KBM-7 (cell line): ENCODE measurements around the gene ARPC1A.
"Not testable (repeated sequence)": the region's sequence is repeated elsewhere in the genome, so short reads cannot be mapped to it uniquely, and the experiment has no call there.

Experiments
- DNase-seq: peaks from one replicate; pipeline ENCODE4 v3.0.0-alpha.2; 2015
- in situ Hi-C: fragments of 300-500 bp; cut with MboI; formaldehyde crosslinking; loops from 2 replicates; pipeline ENCODE4 v1.14.3; 2020; ENCODE audit warnings: low sequenced_read_pairs, low pct_unique_long_range_greater_than_20kb, mixed read lengths

The ARPC1A gene

GRCh38 chr7:99359465-99360154, 33.9 kb downstream of the ARPC1A start:
- in situ Hi-C loops: no loop called here
- DNase-seq: no peak

- in situ Hi-C loops: no loop called here
- DNase-seq: no peak
These were observed 37.1 kb downstream of the ARPC1A start for GRCh38 chr7:99362801-99363200.

GRCh38 chr7:99363286-99363685, 37.6 kb downstream of the ARPC1A start:
- no peak for DNase-seq

DNA sequence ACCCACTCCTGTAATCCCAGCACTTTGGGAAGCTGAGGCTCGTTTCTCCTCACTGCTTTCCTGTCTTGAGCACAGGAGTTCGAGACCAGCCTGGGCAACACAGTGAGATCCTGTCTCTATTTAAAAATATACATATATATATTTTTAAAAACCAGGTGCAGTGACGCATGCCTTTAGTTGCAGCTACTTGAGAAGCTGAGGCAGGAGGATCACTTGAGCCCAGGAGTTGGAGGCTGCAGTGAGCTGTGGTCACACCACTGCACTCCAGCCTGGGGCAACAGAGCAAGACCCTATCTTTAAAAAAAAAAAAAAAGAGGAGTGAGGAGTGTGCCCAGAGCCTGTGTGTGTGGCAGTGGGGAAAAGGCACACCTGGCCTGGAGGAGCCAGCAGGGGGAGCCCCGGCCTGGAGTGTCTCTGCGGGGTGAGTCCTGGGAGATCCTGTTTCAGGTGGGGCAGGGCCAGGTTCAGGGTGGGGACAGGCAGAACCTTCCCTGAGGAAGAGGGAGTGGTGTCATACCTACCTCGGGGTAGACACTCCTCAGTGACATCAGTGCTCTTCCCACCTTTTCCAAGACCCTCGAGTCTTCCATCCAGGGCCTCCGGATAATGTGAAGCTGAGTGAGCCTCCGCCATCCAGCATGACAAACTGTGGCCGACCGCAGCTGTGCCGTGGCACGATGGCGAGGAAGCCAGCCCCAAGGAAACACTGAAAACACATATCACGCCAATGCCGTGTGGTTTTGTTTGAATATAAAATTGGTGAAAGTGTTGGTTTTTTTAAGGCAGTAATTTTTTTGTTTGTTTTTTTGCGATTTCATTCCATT, 39.8 kb downstream of the ARPC1A start:
- in situ Hi-C loops: no loop called here
- DNase-seq: peak; percentile 65

More at GRCh38 chr7:99363286-99363685, 37.6 kb downstream of the ARPC1A start:
- in situ Hi-C loops: no loop called here

GRCh38 chr7:99366646-99367045, 40.9 kb downstream of the ARPC1A start:
- DNase-seq: no peak
- in situ Hi-C loops: no loop called here

DNA sequence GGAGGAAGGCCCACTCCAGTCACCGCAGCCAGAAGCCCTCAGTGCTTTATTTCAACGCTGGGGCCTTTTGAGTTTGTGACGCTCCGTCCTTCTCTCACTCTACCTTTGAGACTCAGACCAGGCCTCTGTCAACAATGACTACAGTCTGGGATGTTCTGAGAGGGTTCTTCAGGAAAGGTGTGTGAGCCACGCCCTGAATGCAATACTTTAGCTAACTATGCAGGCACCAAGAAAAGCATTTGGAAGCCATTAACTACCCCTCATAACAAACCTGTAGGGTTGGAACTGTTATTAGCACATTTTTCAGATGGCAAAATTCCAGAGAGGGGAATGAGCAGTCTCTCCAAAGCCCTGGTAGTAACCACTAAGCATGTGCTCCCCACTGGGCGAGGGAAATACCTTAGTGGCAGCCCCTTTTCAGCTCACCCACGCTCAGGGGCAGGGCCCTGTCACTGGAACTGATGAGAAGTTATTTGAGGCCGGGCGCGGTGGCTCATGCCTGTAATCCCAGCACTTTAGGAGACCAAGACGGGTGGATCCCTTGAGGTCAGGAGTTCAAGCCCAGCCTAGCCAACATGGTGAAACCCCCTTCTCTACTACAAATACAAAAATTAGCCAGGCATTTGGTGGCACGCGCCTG, 43.2 kb downstream of the ARPC1A start:
- in situ Hi-C loops: no loop called here
- DNase-seq: no peak

- in situ Hi-C loops: no loop called here
- peak; percentile 91 for DNase-seq
These were observed 44.2 kb downstream of the ARPC1A start for GRCh38 chr7:99369767-99370391.

DNA sequence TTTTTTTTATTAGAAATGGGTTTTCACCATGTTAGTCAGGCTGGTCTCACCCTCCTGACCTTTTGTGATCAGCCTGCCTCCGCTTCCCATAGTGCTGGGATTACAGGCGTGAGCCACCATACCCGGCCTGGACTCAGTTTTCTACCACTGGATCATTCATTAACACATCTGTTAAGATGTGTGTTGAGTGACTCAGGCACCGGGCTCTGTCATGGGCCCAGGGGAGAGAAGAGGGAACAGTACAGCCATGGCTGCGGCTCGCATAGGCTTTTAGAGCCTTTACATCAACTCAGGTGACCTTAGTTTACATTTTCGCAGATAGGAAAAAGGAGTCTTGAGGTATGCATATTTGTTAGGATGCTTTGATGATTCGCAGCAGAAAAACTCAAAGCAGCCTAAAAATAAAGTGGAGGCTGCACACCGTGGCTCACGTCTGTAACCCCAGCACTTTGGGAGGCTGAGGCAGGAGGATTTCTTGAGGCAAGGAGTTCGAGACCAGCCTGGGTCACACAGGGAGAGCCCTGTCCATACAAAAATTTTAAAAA, 45.8 kb downstream of the ARPC1A start:
- DNase-seq: no peak
- in situ Hi-C loops: no loop called here

DNA sequence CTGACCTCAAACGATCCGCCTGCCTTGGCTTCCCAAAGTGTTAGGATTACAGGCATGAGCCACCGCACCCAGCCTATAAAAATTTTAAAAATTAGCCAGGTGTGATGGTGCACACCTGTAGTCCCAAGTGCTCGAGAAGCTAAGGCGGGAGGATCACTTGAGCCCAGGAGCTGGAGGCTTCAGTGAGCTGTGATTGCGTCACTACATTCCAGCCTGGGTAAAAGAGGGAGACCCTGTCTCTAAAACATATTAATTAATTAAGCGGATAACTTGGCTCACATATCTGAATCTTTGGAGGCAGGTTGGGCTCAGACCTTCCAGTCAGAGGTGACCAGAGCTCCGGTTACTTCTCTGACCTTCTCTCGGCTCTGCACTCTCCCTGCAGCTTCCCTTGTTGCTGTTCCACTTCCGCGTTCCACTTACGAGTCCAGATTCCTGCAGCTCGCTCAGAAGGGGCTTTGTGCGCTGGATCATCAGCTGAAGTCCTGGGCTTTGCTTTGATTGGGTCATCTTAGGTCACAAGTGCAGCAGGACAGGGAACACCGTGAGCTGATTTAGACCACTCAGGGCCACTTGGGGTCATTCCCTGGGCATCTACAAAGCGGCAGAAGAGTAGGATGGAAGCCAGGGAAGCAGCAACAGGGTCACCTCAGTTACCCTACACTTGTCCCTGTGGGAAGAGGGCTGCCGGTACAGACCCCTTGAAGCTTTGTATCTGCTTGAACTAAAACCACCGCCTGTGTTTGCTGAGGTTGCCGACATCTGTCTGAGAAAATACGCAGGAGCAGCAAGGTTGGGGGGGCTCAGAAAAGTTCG, 46.8 kb downstream of the ARPC1A start:
- in situ Hi-C loops: no loop called here
- DNase-seq: no peak

DNA sequence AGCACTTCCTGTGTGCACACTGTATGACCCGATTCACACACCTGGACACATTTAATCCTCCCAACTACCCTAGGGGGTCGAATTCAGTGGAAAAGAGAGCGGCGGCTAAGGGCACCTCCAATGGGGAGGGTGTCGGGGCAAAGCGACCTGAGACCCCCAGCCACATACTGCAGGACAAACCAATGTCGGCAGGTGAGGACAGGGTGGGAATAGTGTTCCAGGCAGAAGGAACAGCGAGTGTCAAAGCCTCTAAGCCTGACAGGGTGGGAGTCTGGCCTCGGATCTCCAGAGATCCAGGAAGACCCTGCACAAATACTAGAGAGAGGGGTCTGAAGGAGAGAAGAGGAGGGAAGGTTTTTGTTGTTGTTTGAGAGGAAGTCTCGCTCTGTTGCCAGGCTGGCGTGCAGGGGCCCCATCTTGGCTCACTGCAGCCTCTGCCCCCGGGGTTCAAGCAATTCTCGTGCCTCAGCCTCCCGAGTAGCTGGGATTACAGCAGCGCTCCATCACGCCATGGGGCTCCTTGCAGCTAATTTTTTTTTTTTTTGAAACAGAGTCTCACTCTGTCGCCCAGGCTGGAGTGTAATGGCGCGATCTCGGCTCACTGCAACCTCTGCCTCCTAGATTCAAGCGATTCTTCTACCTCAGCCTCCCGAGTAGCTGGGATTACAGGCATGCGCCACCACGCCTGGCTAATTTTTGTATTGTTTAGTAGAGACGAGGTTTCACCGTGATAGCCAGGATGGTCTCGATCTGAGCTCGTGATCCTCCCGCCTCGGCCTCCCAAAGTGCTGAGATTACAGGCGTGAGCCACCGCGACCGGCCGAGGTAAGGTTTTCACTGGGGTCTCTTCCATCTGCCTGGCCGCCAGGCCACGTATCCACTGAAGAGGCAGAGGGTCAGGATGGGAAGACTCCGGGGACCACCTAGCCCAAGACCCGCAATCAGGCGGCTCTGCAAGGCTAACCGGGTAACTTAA, 47.7 kb downstream of the ARPC1A start:
- no peak for DNase-seq
- in situ Hi-C loops: no loop called here

DNA sequence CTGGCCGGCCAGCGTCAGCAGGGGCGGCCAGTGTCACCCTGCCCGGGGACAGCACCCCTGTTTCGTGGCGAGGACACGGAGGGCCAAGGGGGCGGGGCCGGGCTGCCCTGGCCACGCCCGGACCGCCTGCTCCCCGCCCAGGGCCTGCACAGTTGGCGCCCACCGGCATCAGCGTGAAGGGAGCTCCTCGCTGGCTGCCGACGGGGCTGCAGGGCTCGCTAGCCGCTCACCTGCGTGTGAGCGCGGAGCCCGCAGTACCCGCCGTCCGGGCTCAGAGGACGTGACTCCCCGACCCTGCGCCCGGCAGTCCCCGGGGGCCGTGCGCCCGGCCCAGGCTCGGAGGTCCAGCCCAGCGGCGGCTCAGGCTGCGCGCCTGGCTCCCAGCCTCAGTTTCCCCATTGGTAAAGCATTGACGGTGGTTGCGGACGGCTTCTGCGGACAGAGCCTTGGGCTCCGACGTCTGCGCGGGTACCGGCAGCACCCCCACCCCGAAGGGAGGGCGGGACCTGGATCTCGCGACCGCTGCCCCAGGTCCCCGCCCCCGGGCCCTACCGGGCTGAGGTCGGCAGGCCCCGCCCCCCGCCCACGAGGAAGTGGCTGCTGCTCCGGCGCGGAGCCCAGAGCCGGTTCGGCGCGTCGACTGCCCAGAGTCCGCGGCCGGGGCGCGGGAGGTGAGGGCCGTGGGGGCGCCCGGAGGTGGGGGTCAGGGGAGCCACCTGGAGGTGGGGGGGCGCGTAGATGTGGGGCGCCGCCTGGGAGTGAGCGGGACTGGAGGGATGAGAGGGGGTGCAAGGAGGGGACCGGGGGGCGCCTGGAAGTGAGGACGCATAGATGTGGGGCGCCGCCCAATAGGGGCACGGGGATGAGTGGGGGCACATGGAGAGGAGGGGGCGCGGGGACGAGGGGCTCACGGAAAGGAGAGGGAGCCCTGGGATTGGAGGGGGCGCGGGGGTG, 48.7 kb downstream of the ARPC1A start, which contains the start of gene ARPC1B:
Gene ARPC1B, plus strand, starts transcription at position 620 of the 954 bp plus-strand sequence. CDS start 10,985 bp downstream, outside the sequence.
- DNase-seq: peak; percentile 61
- in situ Hi-C loops: no loop called here

DNA sequence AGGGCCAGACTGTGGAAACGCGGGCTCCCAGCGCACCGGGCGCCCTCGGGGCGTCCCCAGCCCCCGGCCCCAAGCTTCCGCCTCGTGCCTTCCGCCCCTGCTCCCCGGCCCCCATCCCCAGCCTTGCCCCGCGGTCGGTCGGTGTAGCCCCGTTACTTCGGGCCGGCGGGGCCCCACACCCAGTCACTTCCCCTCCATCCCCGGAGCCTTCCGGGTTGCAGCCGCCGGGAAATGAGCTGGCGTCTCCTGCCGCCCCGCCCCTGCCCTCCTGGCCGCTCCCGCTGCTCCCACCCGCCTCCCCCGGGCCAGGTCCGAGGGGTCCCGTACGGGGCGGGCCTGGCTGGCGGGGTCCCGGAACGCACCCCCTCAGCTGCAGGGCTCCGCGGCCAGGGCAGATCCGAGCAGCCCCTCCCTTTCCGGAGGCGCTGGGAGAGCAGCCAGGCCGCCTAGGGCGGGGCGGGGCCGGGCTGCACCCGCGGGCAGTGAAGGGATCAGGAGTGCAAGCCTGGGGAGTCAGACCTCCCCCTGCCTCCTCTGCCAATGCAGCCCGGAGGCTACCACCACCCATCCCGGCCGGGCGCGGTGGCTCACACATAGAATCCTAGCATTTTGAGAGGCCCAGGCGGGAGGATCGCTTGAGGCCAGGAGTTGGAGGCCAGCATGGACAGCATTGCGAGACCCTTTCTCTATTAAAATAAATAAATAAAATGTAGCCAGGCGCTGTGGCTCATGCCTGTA, 49.5 kb downstream of the ARPC1A start:
- DNase-seq: peak; percentile 71
- in situ Hi-C loops: no loop called here

- peak; percentile 84 for DNase-seq
- in situ Hi-C loops: no loop called here
These were observed 53.4 kb downstream of the ARPC1A start for GRCh38 chr7:99379043-99379577.

GRCh38 chr7:99379693-99380031, 54.0 kb downstream of the ARPC1A start:
- DNase-seq, in situ Hi-C loops: not testable (repeated sequence)

DNA sequence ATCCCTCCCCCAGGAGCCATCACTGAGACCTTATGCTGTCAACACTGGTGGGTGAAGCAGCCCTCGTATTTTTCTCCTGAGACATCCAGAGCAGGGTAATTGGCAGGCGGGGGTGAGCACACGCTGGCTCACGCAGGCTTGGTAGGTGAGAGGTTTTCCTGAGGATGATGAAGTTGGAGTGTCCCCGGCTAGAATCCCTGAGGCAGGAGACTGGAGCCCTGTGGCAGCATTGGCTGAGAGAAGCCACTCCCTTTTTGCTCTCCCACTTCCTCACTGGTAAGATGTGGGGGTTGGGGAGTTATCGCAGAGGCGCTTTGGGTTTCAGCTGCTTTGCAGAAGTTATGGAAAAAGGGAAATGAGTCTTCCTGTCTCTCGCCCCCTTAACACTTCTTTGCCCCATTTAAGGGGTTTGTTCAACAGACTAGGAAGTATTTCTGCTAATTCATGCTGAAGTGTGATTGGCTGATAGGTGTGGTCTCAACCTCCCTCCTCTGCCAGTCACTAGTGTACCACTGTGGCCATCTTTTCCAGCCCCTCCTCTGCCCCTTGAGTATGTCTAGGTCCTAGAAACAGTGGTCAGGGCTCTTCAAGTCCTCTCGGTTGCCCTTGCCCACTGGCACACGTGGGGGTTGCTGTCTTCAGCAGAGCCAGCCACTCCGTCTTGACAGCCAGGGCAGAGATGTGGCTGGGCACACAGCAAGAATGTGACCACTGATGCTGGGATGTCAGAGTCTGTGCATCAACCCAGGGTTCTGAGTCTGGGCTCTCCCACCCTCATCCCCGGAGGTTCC, 54.5 kb downstream of the ARPC1A start:
- peak; percentile 98 for DNase-seq
- in situ Hi-C loops: no loop called here
